HCT116 (cell line): ENCODE data around the gene LTBP1. TPM values are rescaled to one million over a fixed set of nuclear protein-coding genes. Genes with fewer than 3 reads are reported as not detected.

ENCODE experiments used
- ATAC-seq: fragments of 200-7000 bp; cut with Tn5 transposase; 2 replicates; pipeline ENCODE4 v1.9.1; 2020; ENCODE audit warnings: mild to moderate bottlenecking, moderate library complexity
- BruUV-seq: library from RNA; stranded (reverse); fragments of 400-500 nt; replicated peaks from 2 replicates; lab custom pipeline; 2021; lab: Mats Ljungman, UMichigan
- CTCF ChIA-PET: fragments of 300-600 bp; sonication (Branson Sonifier 250); formaldehyde crosslinking; loops from one replicate; lab custom pipeline; 2021; ENCODE audit warnings: antibody characterized with exemption; lab: Charles Lee
- POLR2A ChIA-PET: fragments of 300-600, 350-600 bp; sonication (Branson Sonifier 250); formaldehyde crosslinking; loops from one replicate; lab custom pipeline; 2021; ENCODE audit warnings: antibody characterized with exemption; lab: Charles Lee
- RAD21 ChIA-PET, 2 experiments: fragments of 300-600 bp; sonication (Branson Sonifier 250); formaldehyde crosslinking; loops; one replicate each; lab custom pipeline; 2023; ENCODE audit warnings: low total read pairs in 2 of 2; ENCODE audit not compliant: uncharacterized antibody in 2 of 2, unreplicated experiment in 2 of 2, low non-redundant PET in 1 of 2; lab: Charles Lee
- DNase-seq: peaks from one replicate; pipeline ENCODE4 v3.0.0-alpha.2; 2010; ENCODE audit warnings: low read depth, low spot score
- H2AFZ ChIP-seq: fragments of 200-600 bp; shearing (Covaris generic), sonication (generic); 2 replicates; pipeline ENCODE4 v1.6.1; 2017; ENCODE audit warnings: low read depth, mixed run types, mixed read lengths, antibody characterized with exemption, low read length; ENCODE audit not compliant: poor library complexity, severe bottlenecking
- H3K27ac ChIP-seq: 2 replicates; pipeline ENCODE4 v1.5.1; 2012; ENCODE audit warnings: low read depth, low read length
- H3K27me3 ChIP-seq: fragments of 200-600 bp; sonication (generic); 2 replicates; pipeline ENCODE4 v1.6.1; 2016; ENCODE audit warnings: mixed run types, low read length, mixed read lengths; ENCODE audit not compliant: insufficient read depth
- H3K36me3 ChIP-seq, 2 experiments: fragments of 200-500 bp in 1 of 2; fragments of 200-600 bp in 1 of 2; sonication (Bioruptor generic) in 1 of 2; sonication (generic) in 1 of 2; 2 replicates each; pipeline versions ENCODE4 v1.5.1 to v1.6.1; 2014 to 2016; ENCODE audit warnings: low read length in 2 of 2, inconsistent platforms in 1 of 2, mixed read lengths in 1 of 2, mixed run types in 1 of 2; ENCODE audit not compliant: insufficient read depth in 2 of 2, control insufficient read depth in 1 of 2
- H3K4me1 ChIP-seq, 2 experiments: fragments of 200-600 bp in 1 of 2; sonication (generic) in 1 of 2; 2 replicates each; pipeline versions ENCODE4 v1.5.1 to v1.6.1; 2012 to 2017; ENCODE audit warnings: low read length in 2 of 2, inconsistent platforms in 1 of 2, mild to moderate bottlenecking in 1 of 2, mixed read lengths in 1 of 2, mixed run types in 1 of 2, moderate library complexity in 1 of 2; ENCODE audit not compliant: insufficient read depth in 2 of 2, control insufficient read depth in 1 of 2
- H3K4me2 ChIP-seq: fragments of 200-600 bp; sonication (generic); 2 replicates; pipeline ENCODE4 v1.6.1; 2017; ENCODE audit warnings: mixed run types, low read length, mixed read lengths
- H3K4me3 ChIP-seq, 2 experiments: fragments of 200-600 bp in 1 of 2; sonication (generic) in 1 of 2; replicated peaks in 1 of 2; 2 replicates each; pipeline ENCODE4 v1.5.1; 2011 to 2016; ENCODE audit warnings: low read length in 2 of 2, control low read depth in 1 of 2, low read depth in 1 of 2, mild to moderate bottlenecking in 1 of 2, mixed read lengths in 1 of 2, mixed run types in 1 of 2
- H3K79me2 ChIP-seq: fragments of 200-600 bp; sonication (generic); 2 replicates; pipeline ENCODE4 v1.6.1; 2017; ENCODE audit warnings: mild to moderate bottlenecking, mixed run types, low read length, moderate library complexity, mixed read lengths; ENCODE audit not compliant: insufficient read depth
- H3K9ac ChIP-seq: fragments of 200-600 bp; sonication (generic); 2 replicates; pipeline ENCODE4 v1.6.1; 2016; ENCODE audit warnings: low read length, mixed read lengths
- H3K9me2 ChIP-seq: fragments of 200-600 bp; sonication (generic), shearing (Covaris generic); 2 replicates; pipeline ENCODE4 v1.6.1; 2017; ENCODE audit warnings: mixed run types, mild to moderate bottlenecking, moderate library complexity; ENCODE audit not compliant: insufficient read depth
- H3K9me3 ChIP-seq, 2 experiments: fragments of 200-500 bp in 1 of 2; fragments of 200-600 bp in 1 of 2; sonication (Bioruptor generic) in 1 of 2; sonication (generic) in 1 of 2; 2 replicates each; pipeline ENCODE4 v1.6.1; 2014 to 2017; ENCODE audit warnings: low read length in 2 of 2, mixed read lengths in 2 of 2, inconsistent platforms in 1 of 2, low read depth in 1 of 2, mild to moderate bottlenecking in 1 of 2, mixed run types in 1 of 2, moderate library complexity in 1 of 2; ENCODE audit not compliant: control insufficient read depth in 1 of 2, insufficient read depth in 1 of 2
- H4K20me1 ChIP-seq: fragments of 200-600 bp; sonication (generic), shearing (Covaris generic); 2 replicates; pipeline ENCODE4 v1.6.1; 2017; ENCODE audit warnings: mixed run types, mild to moderate bottlenecking, moderate library complexity; ENCODE audit not compliant: insufficient read depth
- EGR1 ChIP-seq: IDR thresholded peaks from 2 replicates; pipeline ENCODE4 v1.6.1; 2012; ENCODE audit warnings: low read depth
- EZH2phosphoT487 ChIP-seq: fragments of 200-600 bp; IDR thresholded peaks from 2 replicates; pipeline ENCODE4 v1.6.1; 2018; ENCODE audit warnings: antibody characterized with exemption, borderline replicate concordance
- POLR2A ChIP-seq: IDR thresholded peaks from 2 replicates; pipeline ENCODE4 v1.7.0; 2011; ENCODE audit warnings: borderline replicate concordance; ENCODE audit not compliant: insufficient read depth, insufficient read length; ENCODE audit errors: extremely low read depth
- SIN3A ChIP-seq: IDR thresholded peaks from 2 replicates; pipeline ENCODE4 v1.6.1; 2012; ENCODE audit warnings: low read depth
- SP1 ChIP-seq: IDR thresholded peaks from 2 replicates; pipeline ENCODE4 v1.6.1; 2012; ENCODE audit warnings: low read depth
- SRF ChIP-seq: IDR thresholded peaks from 2 replicates; pipeline ENCODE4 v1.6.1; 2012; ENCODE audit warnings: low read depth
- YY1 ChIP-seq: IDR thresholded peaks from 2 replicates; pipeline ENCODE4 v1.6.1; 2011; ENCODE audit warnings: low read length, low read depth, moderate library complexity, mild to moderate bottlenecking; ENCODE audit not compliant: insufficient replicate concordance; ENCODE audit errors: extremely low read depth
- ZNF274 ChIP-seq: fragments of 200-500 bp; sonication (Bioruptor generic); IDR thresholded peaks from 2 replicates; pipeline ENCODE4 v1.6.1; 2014; ENCODE audit warnings: mild to moderate bottlenecking, low read depth, low read length, inconsistent platforms
- intact Hi-C: fragments of 100-400 bp; cut with micrococcal nuclease; formaldehyde crosslinking; loops from 2 replicates; pipeline ENCODE4 v1.10.0; 2022
- total RNA-seq: library from RNA; stranded (reverse); gene quantifications from one replicate; pipeline ENCODE4 v1.2.1, GENCODE V29; 2021; ENCODE audit not compliant: unreplicated experiment
- TF ChIP-seq, protein P1 (sequence below): IDR thresholded peaks from 2 replicates; pipeline ENCODE4 v1.6.1; 2012
- TF ChIP-seq, protein P2 (sequence below): IDR thresholded peaks from 2 replicates; pipeline ENCODE4 v1.6.1; 2012; ENCODE audit warnings: low read depth

Gene LTBP1
- total RNA-seq, 1 experiment from 2014 or later, result 5.1 TPM

DNA sequence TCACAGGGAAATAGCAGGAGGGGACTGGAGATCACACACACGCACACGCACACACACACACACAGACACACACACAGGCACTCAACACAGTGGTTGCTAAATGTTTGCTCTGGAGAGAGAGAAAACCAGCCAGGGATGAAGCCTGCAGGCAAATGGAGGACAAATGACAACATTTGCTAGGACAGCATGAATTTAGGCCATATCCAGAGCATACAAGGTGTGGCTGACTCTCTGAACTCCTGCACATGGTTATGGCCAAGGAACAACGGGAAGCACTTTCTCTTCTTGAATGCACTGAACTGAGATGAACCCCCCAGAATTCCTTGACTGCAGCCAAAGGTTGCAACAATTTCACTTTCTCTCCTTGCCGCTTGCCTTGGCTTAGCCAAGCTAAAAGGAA, 299.7 kb downstream of the LTBP1 start:
- DNase-seq (no peak), ATAC-seq (no peak)
- Histone ChIP-seq H3K27ac (no peak overlapping the region), H3K9me3 (no peaks in the 10 kb centered on the region), H3K27me3 (no peaks in the 10 kb centered on the region), H3K4me3 (no peak overlapping the region), H3K4me2 (no peak overlapping the region), H3K36me3 (no peaks in the 10 kb centered on the region), H3K4me1 (no peaks in the 10 kb centered on the region), H3K9me2 (no peaks in the 10 kb centered on the region), H3K9ac (no peak overlapping the region), H2AFZ (no peak overlapping the region), H3K79me2 (no peaks in the 10 kb centered on the region), H4K20me1 (no peaks in the 10 kb centered on the region)
- ChIA-PET CTCF (no interaction called here), POLR2A (no interaction called here), RAD21 (no interaction called here)
- no peak for TF ChIP-seq SIN3A
- TF ChIP-seq, protein P1, sequence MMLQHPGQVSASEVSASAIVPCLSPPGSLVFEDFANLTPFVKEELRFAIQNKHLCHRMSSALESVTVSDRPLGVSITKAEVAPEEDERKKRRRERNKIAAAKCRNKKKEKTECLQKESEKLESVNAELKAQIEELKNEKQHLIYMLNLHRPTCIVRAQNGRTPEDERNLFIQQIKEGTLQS, result no peak
- no peak for TF ChIP-seq YY1
- TF ChIP-seq, protein P2, sequence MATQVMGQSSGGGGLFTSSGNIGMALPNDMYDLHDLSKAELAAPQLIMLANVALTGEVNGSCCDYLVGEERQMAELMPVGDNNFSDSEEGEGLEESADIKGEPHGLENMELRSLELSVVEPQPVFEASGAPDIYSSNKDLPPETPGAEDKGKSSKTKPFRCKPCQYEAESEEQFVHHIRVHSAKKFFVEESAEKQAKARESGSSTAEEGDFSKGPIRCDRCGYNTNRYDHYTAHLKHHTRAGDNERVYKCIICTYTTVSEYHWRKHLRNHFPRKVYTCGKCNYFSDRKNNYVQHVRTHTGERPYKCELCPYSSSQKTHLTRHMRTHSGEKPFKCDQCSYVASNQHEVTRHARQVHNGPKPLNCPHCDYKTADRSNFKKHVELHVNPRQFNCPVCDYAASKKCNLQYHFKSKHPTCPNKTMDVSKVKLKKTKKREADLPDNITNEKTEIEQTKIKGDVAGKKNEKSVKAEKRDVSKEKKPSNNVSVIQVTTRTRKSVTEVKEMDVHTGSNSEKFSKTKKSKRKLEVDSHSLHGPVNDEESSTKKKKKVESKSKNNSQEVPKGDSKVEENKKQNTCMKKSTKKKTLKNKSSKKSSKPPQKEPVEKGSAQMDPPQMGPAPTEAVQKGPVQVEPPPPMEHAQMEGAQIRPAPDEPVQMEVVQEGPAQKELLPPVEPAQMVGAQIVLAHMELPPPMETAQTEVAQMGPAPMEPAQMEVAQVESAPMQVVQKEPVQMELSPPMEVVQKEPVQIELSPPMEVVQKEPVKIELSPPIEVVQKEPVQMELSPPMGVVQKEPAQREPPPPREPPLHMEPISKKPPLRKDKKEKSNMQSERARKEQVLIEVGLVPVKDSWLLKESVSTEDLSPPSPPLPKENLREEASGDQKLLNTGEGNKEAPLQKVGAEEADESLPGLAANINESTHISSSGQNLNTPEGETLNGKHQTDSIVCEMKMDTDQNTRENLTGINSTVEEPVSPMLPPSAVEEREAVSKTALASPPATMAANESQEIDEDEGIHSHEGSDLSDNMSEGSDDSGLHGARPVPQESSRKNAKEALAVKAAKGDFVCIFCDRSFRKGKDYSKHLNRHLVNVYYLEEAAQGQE, result no peak
- TF ChIP-seq SRF, result no peak
- TF ChIP-seq ZNF274, result no peak
- intact Hi-C loops, result no loop called here
- BruUV-seq, result no TSS peak

DNA sequence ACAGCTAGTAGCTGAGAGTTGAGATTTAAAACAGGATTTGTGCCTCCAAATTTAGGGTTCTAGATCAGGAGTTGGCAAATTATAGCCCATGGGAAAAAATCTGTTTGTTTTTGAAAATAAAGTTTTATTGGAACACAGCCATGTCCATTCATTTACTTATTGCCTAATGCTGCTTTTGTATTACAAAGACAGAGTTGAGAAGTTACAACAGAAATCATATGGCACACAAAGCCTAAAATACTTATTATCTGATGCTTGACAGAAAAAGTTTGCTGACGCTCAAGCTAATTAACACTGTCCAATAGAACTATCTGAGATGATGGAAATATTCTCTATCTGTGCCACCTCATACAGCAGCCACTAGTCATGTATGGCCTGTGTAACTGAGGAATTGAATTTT, 300.6 kb downstream of the LTBP1 start:
- Histone ChIP-seq H3K9me3 (no peaks in the 10 kb centered on the region), H3K4me1 (no peaks in the 10 kb centered on the region), H4K20me1 (no peaks in the 10 kb centered on the region), H3K4me2 (no peak overlapping the region), H3K4me3 (no peak overlapping the region), H3K27me3 (no peaks in the 10 kb centered on the region), H3K9me2 (no peaks in the 10 kb centered on the region), H2AFZ (no peak overlapping the region), H3K9ac (no peak overlapping the region), H3K27ac (no peak overlapping the region), H3K36me3 (no peaks in the 10 kb centered on the region), H3K79me2 (no peaks in the 10 kb centered on the region)
- ChIA-PET CTCF (no interaction called here), POLR2A (no interaction called here), RAD21 (no interaction called here)
- TF ChIP-seq YY1 (no peak), POLR2A (no peak), SP1 (no peak), ZNF274 (no peak), EZH2phosphoT487 (no peak), EGR1 (no peak)
- ATAC-seq (no peak), DNase-seq (no peak)
- no TSS peak for BruUV-seq
- intact Hi-C loops, result no loop called here
